Caco-2 (cell line): ENCODE data around the gene ICAM5. TPM values are rescaled to one million over a fixed set of nuclear protein-coding genes. Genes with fewer than 3 reads are reported as not detected.
A peak's percentile ranks its signal among the peaks of the same experiment; 100 is the strongest.

ENCODE experiments used
- BruUV-seq: library from RNA; stranded (reverse); fragments of 400-500 nt; replicated peaks from 2 replicates; lab custom pipeline; 2021; lab: Mats Ljungman, UMichigan
- CTCF ChIA-PET: fragments of 300-600 bp; sonication (Branson Sonifier 250); formaldehyde crosslinking; loops from one replicate; lab custom pipeline; 2022; ENCODE audit warnings: antibody characterized with exemption; lab: Charles Lee
- POLR2A ChIA-PET: fragments of 300-600 bp; sonication (Branson Sonifier 250); formaldehyde crosslinking; loops from one replicate; lab custom pipeline; 2022; ENCODE audit warnings: antibody characterized with exemption; lab: Charles Lee
- DNase-seq, 2 experiments: peaks; one replicate each; pipeline versions ENCODE4 v3.0.0 to v3.0.0-alpha.2; 2020 to 2022
- H3K27me3 ChIP-seq: replicated peaks from 2 replicates; pipeline ENCODE4 v1.6.0; 2011; ENCODE audit warnings: low read length; ENCODE audit not compliant: control insufficient read depth, insufficient read depth
- H3K36me3 ChIP-seq: 2 replicates; pipeline ENCODE4 v1.5.1; 2011; ENCODE audit warnings: low read length; ENCODE audit not compliant: control insufficient read depth, insufficient read depth
- H3K4me1 ChIP-seq: fragments of 250-450 bp; sonication (Bioruptor Pico); 2 replicates; pipeline ENCODE4 v1.5.1; 2020; ENCODE audit warnings: mild to moderate bottlenecking
- H3K4me3 ChIP-seq: 2 replicates; pipeline ENCODE4 v1.5.1; 2011; ENCODE audit warnings: low read depth, mild to moderate bottlenecking, control low read depth, low read length
- H3K9me3 ChIP-seq: fragments of 250-450 bp; sonication (Bioruptor Pico); 2 replicates; pipeline ENCODE4 v1.5.1; 2020; ENCODE audit warnings: mild to moderate bottlenecking, moderate library complexity
- H3K27ac Mint-ChIP-seq: one replicate; pipeline ENCODE4 v1.8.0; 2022; ENCODE audit warnings: mixed read lengths; ENCODE audit not compliant: unreplicated experiment
- H3K27me3 Mint-ChIP-seq: one replicate; pipeline ENCODE4 v1.8.0; 2022; ENCODE audit warnings: mixed read lengths; ENCODE audit not compliant: insufficient read depth, unreplicated experiment
- H3K36me3 Mint-ChIP-seq: one replicate; pipeline ENCODE4 v1.8.0; 2022; ENCODE audit warnings: mild to moderate bottlenecking, mixed read lengths; ENCODE audit not compliant: insufficient read depth, unreplicated experiment
- H3K4me1 Mint-ChIP-seq: one replicate; pipeline ENCODE4 v1.8.0; 2022; ENCODE audit warnings: low read depth, mixed read lengths; ENCODE audit not compliant: unreplicated experiment
- H3K4me3 Mint-ChIP-seq: one replicate; pipeline ENCODE4 v1.8.0; 2022; ENCODE audit warnings: mild to moderate bottlenecking, moderate library complexity, mixed read lengths; ENCODE audit not compliant: unreplicated experiment
- H3K9me3 Mint-ChIP-seq: one replicate; pipeline ENCODE4 v1.8.0; 2022; ENCODE audit warnings: mixed read lengths; ENCODE audit not compliant: unreplicated experiment
- intact Hi-C: fragments of 100-400 bp; cut with micrococcal nuclease; formaldehyde crosslinking; loops from one replicate; pipeline ENCODE4 v1.10.0; 2022; ENCODE audit not compliant: unreplicated experiment
- total RNA-seq: library from RNA; stranded (reverse); gene quantifications from 2 replicates; pipeline ENCODE4 v1.2.3, GENCODE V29; 2022
- TF ChIP-seq, protein P1 (sequence below), 2 experiments: fragments of 200-600 bp in 1 of 2; IDR thresholded peaks; 1 replicate in 1 of 2; 2 replicates in 1 of 2; pipeline versions ENCODE4 v1.5.1 to v1.8.0; 2011 to 2022; ENCODE audit warnings: antibody characterized with exemption in 1 of 2, control low read depth in 1 of 2, inconsistent platforms in 1 of 2, low read depth in 1 of 2, low read length in 1 of 2, mild to moderate bottlenecking in 1 of 2, moderate library complexity in 1 of 2; ENCODE audit not compliant: insufficient read depth in 1 of 2, severe bottlenecking in 1 of 2, unreplicated experiment in 1 of 2

The ICAM5 gene
- total RNA-seq, 1 experiment from 2014 or later = 3.2 TPM

DNA sequence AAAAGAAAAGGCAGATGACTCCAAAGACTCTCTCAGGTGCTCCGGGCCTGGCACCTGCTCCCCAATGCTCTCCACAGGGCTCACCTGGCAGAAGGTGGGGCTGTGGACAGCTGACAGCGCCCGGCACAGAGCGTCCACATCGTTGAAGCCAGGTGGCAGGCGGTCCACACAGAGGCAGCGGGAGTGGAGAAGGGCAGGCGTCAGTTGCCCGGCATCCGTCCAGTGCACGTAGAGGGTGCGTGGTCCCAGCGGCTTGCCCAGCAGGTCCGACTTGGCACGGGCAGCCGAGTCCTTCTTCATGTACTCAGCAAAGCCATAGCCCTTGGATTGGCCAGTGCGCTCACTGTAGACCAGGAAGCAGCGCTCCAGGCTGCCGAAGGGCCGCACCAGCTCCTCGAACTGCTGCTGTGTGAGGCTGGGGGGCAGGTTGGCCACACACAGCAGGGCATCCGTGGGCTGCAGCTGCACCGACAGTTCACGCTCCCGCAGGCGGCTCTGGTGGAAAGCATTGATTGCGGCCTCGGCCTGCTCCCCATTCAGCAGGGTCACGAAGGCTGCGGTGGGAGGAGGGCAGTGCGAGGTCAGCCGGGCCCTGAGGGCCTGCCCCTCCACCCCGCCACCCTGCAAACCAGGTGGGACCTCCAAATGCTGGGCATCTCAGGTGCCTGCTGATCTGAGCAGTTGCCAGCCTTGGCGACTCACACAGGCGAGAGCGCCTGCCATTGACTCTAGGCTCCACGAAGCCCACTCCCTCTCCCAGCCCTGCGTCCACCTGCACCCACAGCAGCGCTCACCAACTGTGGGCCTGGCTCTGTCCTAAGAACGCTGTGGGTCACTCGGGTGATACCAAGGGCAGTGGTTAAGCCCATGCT is 39.0 kb downstream of the ICAM5 start:
- POLR2A ChIA-PET = no interaction called here
- TF ChIP-seq, protein P1, sequence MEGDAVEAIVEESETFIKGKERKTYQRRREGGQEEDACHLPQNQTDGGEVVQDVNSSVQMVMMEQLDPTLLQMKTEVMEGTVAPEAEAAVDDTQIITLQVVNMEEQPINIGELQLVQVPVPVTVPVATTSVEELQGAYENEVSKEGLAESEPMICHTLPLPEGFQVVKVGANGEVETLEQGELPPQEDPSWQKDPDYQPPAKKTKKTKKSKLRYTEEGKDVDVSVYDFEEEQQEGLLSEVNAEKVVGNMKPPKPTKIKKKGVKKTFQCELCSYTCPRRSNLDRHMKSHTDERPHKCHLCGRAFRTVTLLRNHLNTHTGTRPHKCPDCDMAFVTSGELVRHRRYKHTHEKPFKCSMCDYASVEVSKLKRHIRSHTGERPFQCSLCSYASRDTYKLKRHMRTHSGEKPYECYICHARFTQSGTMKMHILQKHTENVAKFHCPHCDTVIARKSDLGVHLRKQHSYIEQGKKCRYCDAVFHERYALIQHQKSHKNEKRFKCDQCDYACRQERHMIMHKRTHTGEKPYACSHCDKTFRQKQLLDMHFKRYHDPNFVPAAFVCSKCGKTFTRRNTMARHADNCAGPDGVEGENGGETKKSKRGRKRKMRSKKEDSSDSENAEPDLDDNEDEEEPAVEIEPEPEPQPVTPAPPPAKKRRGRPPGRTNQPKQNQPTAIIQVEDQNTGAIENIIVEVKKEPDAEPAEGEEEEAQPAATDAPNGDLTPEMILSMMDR (IDR thresholded peaks at IDR 0.05; ENCODE audit: insufficient read depth in 1 of 2, low read depth in 1 of 2, low read length in 1 of 2, severe bottlenecking in 1 of 2, unreplicated experiment in 1 of 2) = no peak
- Histone ChIP-seq H3K4me1 (no peaks in the 10 kb centered on the region), H3K4me3 (no peak overlapping the region), H3K36me3 (0 out of 2 replicates have a peak, but pooled peaks cover 2% of the 10 kb centered on the region), H3K27me3 (no peaks in the 10 kb centered on the region), H3K9me3 (no peaks in the 10 kb centered on the region)
- no peaks in the 10 kb centered on the region for H3K9me3 Mint-ChIP-seq
- no peak for DNase-seq
- intact Hi-C loops = no loop called here
- no TSS peak for BruUV-seq
- H3K36me3 Mint-ChIP-seq = peaks cover 77% of the 10 kb centered on the region
- H3K27me3 Mint-ChIP-seq = no peaks in the 10 kb centered on the region
- CTCF ChIA-PET = no interaction called here
- H3K4me1 Mint-ChIP-seq = peaks cover 5% of the 10 kb centered on the region
- H3K27ac Mint-ChIP-seq = no peak overlapping the region
- no peak overlapping the region for H3K4me3 Mint-ChIP-seq

DNA sequence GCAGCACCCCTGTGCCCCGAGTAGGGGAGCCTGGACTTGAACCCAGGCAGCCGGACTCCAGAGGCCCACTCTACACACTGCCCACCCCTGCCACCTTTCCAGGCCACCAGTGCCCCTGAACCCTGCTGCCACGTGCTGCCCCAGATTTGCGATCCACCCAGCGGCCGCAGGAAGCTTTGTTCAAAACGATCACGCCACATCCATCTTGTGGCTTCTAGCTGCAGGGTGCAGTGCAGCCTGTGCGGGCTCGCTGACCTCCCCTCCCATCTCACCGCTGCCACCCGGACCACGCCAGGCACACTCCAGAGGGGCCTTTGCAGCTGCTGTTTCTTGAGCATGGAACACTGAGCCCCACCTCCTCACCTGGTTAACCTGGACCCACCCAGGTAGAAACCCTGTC is 39.8 kb downstream of the ICAM5 start:
- Histone ChIP-seq H3K4me3 (no peak overlapping the region), H3K36me3 (0 out of 2 replicates have a peak, but pooled peaks cover 2% of the 10 kb centered on the region), H3K9me3 (no peaks in the 10 kb centered on the region), H3K4me1 (no peaks in the 10 kb centered on the region; the same call in 1 of the 2 replicates), H3K27me3 (no peaks in the 10 kb centered on the region)
- TF ChIP-seq, protein P1 (IDR thresholded peaks at IDR 0.05; ENCODE audit: insufficient read depth in 1 of 2, low read depth in 1 of 2, low read length in 1 of 2, severe bottlenecking in 1 of 2, unreplicated experiment in 1 of 2) = no peak
- H3K4me1 Mint-ChIP-seq = peaks cover 5% of the 10 kb centered on the region
- POLR2A ChIA-PET = interaction anchor here (0.6 kb wide), 1 partner anchor 51 kb away, joined by 3 read pairs; the partner anchor contains the start of gene TYK2
- H3K27me3 Mint-ChIP-seq = no peaks in the 10 kb centered on the region
- CTCF ChIA-PET = no interaction called here
- no TSS peak for BruUV-seq
- no peak overlapping the region for H3K4me3 Mint-ChIP-seq
- H3K36me3 Mint-ChIP-seq = peaks cover 70% of the 10 kb centered on the region
- DNase-seq = no peak
- H3K27ac Mint-ChIP-seq = no peak overlapping the region
- intact Hi-C loops = no loop called here
- H3K9me3 Mint-ChIP-seq = no peaks in the 10 kb centered on the region

DNA sequence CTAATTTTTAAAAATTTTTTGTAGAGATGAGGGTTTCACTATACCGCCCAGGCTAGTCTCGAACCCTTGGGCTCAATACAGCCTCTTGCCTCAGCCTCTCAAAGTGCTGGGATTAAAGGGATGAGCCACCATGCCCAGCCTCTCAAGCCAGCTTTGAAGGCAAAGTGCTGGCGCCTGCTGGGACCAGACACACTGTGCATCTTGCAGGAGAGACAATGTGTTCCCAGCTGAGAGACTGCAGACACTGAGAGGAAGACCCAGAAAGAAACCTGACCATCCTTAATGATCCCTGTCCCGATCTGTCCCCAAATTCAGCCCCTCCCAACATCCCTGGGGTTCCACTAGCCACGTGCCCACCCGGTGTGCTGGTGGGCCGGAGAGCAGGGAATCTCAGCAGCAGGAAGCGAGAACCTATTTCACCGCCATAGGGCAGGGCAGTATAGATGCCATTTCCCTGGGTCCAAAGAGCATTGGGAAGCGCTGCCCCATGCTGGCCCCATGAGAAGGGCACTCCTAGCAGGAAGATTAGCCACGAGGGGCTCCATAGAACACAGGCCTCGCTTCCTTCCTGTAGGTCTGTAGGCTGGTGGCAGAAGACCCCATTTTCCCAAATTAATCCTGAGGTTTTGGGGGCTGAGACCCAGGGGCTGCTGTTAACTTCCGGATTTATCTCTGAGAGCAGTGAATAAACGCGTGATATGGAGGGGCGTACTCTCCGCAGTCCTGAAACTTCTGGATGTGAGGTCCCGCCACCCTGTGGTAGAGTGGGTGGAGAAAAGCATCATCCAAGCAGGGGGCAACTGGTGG is 42.6 kb downstream of the ICAM5 start:
- no peaks in the 10 kb centered on the region for H3K9me3 ChIP-seq
- H3K4me3 ChIP-seq = peak overlapping the region; percentile 79
- Mint-ChIP-seq H3K4me1 (peaks cover 5% of the 10 kb centered on the region), H3K27me3 (no peaks in the 10 kb centered on the region), H3K4me3 (peak overlapping the region; percentile 85), H3K27ac (peak overlapping the region; percentile 81), H3K36me3 (peaks cover 47% of the 10 kb centered on the region), H3K9me3 (no peaks in the 10 kb centered on the region)
- TSS peak; percentile 56 for BruUV-seq
- H3K27me3 ChIP-seq = no peaks in the 10 kb centered on the region
- 0 out of 2 replicates have a peak, but pooled peaks cover 2% of the 10 kb centered on the region for H3K36me3 ChIP-seq
- DNase-seq = peak in 1 of 2 experiments; percentile 30
- ChIA-PET POLR2A (interaction anchor here (0.9 to 1.3 kb wide), 2 partner anchors 48 to 71 kb away, joined by 3 to 6 read pairs; partner anchors contain the start of genes CDC37 and TYK2), CTCF (interaction anchor here (0.8 kb wide), 1 partner anchor 43 kb away, joined by 3 read pairs; the partner anchor contains the start of gene ICAM5)
- intact Hi-C loops = loop anchor here (2.0 to 5.0 kb wide), 2 partner anchors 45 to 64 kb away; partner anchors contain the start of genes ICAM4 and ICAM5
- TF ChIP-seq, protein P1 (IDR thresholded peaks at IDR 0.05; ENCODE audit: insufficient read depth in 1 of 2, low read depth in 1 of 2, low read length in 1 of 2, severe bottlenecking in 1 of 2, unreplicated experiment in 1 of 2) = no peak
- peaks cover 6% of the 10 kb centered on the region; the same call in 1 of the 2 replicates for H3K4me1 ChIP-seq
